ENCODE results near the gene ALAS1.

DNA sequence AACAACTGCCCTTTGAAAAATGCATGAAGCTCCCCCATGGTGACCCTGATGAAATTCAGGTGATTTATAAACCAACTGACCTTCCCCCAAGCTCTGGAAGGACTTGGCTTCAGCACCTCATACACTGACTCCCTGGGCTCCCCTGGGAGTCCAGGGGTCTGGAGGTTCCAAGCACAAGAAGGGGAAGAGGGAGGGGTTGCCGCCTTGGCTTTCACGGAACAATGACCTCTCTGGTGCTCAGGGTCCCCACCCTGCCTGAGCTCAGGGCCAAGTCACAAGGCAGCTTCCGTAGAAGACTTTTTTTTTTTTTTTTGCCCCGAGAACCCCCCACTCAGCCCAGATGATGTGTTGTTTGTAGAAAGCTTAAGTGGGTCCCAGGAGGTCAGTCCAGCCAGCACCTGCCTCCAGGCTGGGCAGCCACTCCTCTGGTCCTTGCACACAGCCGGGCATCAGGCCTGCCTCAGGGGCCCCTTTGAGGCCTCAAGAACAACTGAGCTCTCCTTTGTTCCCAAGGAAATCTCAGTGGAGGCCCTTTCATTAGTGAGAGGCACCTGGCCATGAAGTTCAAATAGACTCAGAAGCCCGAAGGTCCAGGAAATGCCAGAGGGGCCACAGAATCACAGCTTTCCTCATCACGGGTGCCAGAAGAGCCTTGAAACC, 14.0 kb upstream of the ALAS1 start:
- TF ChIP-seq POLR2AphosphoS5 (IDR thresholded peaks at IDR 0.05; ENCODE audit: low read depth, low read length) (no peak), SIN3A (IDR thresholded peaks at IDR 0.05; ENCODE audit: borderline replicate concordance, insufficient read depth, low read length) (no peak), TAF1 (IDR thresholded peaks at IDR 0.05; ENCODE audit: borderline replicate concordance, insufficient read depth, low read length) (no peak), FOXP2 (optimal IDR thresholded peaks at IDR 0.05; ENCODE audit: borderline replicate concordance, extremely low read depth, extremely low read length, insufficient read depth) (no peak)
- TF ChIP-seq, protein P1, sequence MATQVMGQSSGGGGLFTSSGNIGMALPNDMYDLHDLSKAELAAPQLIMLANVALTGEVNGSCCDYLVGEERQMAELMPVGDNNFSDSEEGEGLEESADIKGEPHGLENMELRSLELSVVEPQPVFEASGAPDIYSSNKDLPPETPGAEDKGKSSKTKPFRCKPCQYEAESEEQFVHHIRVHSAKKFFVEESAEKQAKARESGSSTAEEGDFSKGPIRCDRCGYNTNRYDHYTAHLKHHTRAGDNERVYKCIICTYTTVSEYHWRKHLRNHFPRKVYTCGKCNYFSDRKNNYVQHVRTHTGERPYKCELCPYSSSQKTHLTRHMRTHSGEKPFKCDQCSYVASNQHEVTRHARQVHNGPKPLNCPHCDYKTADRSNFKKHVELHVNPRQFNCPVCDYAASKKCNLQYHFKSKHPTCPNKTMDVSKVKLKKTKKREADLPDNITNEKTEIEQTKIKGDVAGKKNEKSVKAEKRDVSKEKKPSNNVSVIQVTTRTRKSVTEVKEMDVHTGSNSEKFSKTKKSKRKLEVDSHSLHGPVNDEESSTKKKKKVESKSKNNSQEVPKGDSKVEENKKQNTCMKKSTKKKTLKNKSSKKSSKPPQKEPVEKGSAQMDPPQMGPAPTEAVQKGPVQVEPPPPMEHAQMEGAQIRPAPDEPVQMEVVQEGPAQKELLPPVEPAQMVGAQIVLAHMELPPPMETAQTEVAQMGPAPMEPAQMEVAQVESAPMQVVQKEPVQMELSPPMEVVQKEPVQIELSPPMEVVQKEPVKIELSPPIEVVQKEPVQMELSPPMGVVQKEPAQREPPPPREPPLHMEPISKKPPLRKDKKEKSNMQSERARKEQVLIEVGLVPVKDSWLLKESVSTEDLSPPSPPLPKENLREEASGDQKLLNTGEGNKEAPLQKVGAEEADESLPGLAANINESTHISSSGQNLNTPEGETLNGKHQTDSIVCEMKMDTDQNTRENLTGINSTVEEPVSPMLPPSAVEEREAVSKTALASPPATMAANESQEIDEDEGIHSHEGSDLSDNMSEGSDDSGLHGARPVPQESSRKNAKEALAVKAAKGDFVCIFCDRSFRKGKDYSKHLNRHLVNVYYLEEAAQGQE (IDR thresholded peaks at IDR 0.05; ENCODE audit: insufficient read depth in 1 of 2, low read depth in 2 of 2, low read length in 2 of 2): no peak

Measured in PFSK-1 (cell line).